Karpas-422 (cell line): Measurements from ENCODE around the gene ARRDC4. TPM values are rescaled to one million over a fixed set of nuclear protein-coding genes. Genes with fewer than 3 reads are reported as not detected.

Experiments used
- DNase-seq: peaks from one replicate; pipeline ENCODE4 v3.0.0-alpha.2; 2015
- H2AFZ ChIP-seq: fragments of 200-600 bp; sonication (generic); 2 replicates; pipeline ENCODE4 v1.6.1; 2014; ENCODE audit warnings: antibody characterized with exemption, low read length, mixed read lengths
- H3K27ac ChIP-seq: fragments of 200-600 bp; sonication (generic); 2 replicates; pipeline ENCODE4 v1.5.1; 2014; ENCODE audit warnings: mild to moderate bottlenecking, low read length, moderate library complexity
- H3K27me3 ChIP-seq: fragments of 200-600 bp; sonication (generic); 2 replicates; pipeline ENCODE4 v1.6.1; 2014; ENCODE audit warnings: low read length, mixed read lengths
- H3K36me3 ChIP-seq: fragments of 200-600 bp; sonication (generic); 2 replicates; pipeline ENCODE4 v1.6.1; 2014; ENCODE audit warnings: low read length, mixed read lengths; ENCODE audit not compliant: insufficient read depth
- H3K4me1 ChIP-seq: fragments of 200-600 bp; sonication (generic); 2 replicates; pipeline ENCODE4 v1.6.1; 2014; ENCODE audit warnings: mild to moderate bottlenecking, low read length, mixed read lengths
- H3K4me2 ChIP-seq: fragments of 200-600 bp; sonication (generic); 2 replicates; pipeline ENCODE4 v1.6.1; 2014; ENCODE audit warnings: low read length, low read depth, mild to moderate bottlenecking; ENCODE audit not compliant: poor library complexity, severe bottlenecking
- H3K4me3 ChIP-seq: fragments of 200-600 bp; sonication (generic); 2 replicates; pipeline ENCODE4 v1.5.1; 2014; ENCODE audit warnings: mild to moderate bottlenecking, antibody characterized with exemption, low read length, mixed read lengths
- H3K79me2 ChIP-seq: fragments of 200-600 bp; sonication (generic); 2 replicates; pipeline ENCODE4 v1.6.1; 2014; ENCODE audit warnings: mild to moderate bottlenecking, low read length, mixed read lengths
- H3K9ac ChIP-seq: fragments of 200-600 bp; sonication (generic); 2 replicates; pipeline ENCODE4 v1.6.0; 2014; ENCODE audit warnings: low read length
- H3K9me2 ChIP-seq: fragments of 200-600 bp; sonication (generic), shearing (Covaris generic); replicated peaks from 2 replicates; pipeline ENCODE4 v1.6.0; 2014; ENCODE audit warnings: mild to moderate bottlenecking, low read length, moderate library complexity; ENCODE audit not compliant: insufficient read depth
- H3K9me3 ChIP-seq: fragments of 300-700, 200-600 bp; sonication (generic); 2 replicates; pipeline ENCODE4 v1.6.1; 2014; ENCODE audit warnings: low read length, mixed read lengths
- H4K20me1 ChIP-seq: fragments of 200-600 bp; sonication (generic); 2 replicates; pipeline ENCODE4 v1.6.1; 2014; ENCODE audit warnings: mild to moderate bottlenecking, antibody characterized with exemption, low read length, low read depth; ENCODE audit not compliant: insufficient read depth
- total RNA-seq: library from RNA; depleted of rRNA; stranded (reverse); fragments of >200 nt; shearing (Covaris generic); gene quantifications from 2 replicates; pipeline ENCODE4 v1.2.3, GENCODE V29; 2014; ENCODE audit warnings: low replicate concordance; rRNA removed

ARRDC4 gene, protein sequence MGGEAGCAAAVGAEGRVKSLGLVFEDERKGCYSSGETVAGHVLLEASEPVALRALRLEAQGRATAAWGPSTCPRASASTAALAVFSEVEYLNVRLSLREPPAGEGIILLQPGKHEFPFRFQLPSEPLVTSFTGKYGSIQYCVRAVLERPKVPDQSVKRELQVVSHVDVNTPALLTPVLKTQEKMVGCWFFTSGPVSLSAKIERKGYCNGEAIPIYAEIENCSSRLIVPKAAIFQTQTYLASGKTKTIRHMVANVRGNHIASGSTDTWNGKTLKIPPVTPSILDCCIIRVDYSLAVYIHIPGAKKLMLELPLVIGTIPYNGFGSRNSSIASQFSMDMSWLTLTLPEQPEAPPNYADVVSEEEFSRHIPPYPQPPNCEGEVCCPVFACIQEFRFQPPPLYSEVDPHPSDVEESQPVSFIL
- not detected in 2 replicates for total RNA-seq

DNA sequence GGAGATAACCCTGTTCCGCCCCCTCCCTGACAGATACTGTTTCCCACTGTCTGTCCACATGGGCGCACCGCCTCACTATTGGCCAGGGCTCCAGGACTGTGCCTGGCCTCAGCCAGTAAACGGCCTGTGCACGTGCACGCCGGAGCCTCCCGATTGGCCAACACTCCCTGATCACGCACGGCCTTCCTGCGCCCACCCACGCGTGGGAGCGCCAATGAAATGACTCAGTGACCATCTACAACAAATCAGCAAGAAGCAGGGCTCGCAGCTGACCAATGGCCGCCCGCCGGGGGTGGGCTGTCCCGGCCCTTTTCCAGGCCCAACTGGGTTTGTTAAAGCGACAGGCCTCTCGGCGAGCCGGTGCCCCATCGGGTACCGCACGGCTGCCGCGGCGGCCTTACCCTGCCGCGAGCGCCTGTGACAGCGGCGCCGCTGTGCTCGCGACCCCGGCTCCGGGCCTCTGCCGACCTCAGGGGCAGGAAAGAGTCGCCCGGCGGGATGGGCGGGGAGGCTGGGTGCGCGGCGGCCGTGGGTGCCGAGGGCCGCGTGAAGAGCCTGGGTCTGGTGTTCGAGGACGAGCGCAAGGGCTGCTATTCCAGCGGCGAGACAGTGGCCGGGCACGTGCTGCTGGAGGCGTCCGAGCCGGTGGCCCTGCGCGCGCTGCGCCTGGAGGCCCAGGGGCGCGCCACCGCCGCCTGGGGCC lies at the start of gene ARRDC4:
Gene ARRDC4 (plus strand): TSS at position 340 of the 703 bp plus-strand sequence. CDS start 159 bp downstream, at position 499.
- Histone ChIP-seq H3K4me3 (no peak within 1 kb of the TSS), H3K9ac (no peak within 1 kb of the TSS), H2AFZ (no peak within 1 kb of the TSS), H3K4me2 (no peak within 1 kb of the TSS), H3K79me2 (no peaks in the 10 kb centered on the region), H3K9me3 (peaks cover 23% of the 10 kb centered on the region), H3K4me1 (no peaks in the 10 kb centered on the region), H3K27ac (no peak within 1 kb of the TSS), H3K27me3 (no peaks in the 10 kb centered on the region), H3K36me3 (no peaks in the 10 kb centered on the region), H4K20me1 (no peaks in the 10 kb centered on the region), H3K9me2 (no peaks in the 10 kb centered on the region)
- no peak for DNase-seq

DNA sequence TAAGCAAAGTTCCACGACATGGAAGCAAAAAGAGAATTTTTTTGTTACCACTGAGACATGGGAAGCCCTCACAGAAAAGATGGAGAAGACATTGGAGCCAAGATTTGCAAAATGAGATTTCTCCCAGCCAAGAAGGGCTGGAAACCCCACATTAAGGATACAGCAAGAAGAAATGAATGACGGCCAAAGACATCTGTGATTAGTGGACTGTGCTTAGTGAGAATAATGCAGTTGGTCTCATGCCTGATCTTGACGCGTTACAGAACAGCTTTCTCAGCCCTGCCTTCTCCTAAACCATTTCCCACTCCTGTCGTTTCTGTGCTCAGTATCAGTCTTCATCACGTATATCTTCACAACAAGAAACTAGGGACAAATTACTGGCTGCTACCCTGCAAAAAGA lies 45.8 kb upstream of the ARRDC4 start:
- Histone ChIP-seq H3K4me1 (no peaks in the 10 kb centered on the region), H3K27ac (no peak overlapping the region), H3K36me3 (no peaks in the 10 kb centered on the region), H3K9ac (no peak overlapping the region), H3K9me2 (no peaks in the 10 kb centered on the region), H2AFZ (no peak overlapping the region), H3K27me3 (no peaks in the 10 kb centered on the region), H3K9me3 (peaks cover 14% of the 10 kb centered on the region), H3K4me2 (no peak overlapping the region), H3K79me2 (no peaks in the 10 kb centered on the region), H4K20me1 (no peaks in the 10 kb centered on the region), H3K4me3 (no peak overlapping the region)
- no peak for DNase-seq

DNA sequence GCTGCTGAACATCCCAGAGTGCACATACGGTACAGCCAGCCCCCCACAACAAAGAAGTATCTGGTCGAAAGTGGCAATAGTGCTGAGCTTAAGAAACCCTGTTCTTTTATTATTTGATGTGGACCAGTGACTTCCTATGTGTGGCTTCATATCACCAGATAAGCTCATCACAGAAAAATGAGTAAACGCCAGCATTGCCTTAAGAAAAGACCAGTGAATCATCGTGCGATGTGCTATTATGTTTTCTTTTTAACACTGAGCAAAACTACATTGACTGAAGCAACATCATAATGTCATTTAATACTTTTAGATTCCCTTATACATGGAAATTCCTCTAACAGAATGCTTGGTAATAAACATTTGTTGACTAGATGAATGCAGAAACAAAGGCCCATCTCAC lies 45.2 kb upstream of the ARRDC4 start:
- no peaks in the 10 kb centered on the region for H3K36me3 ChIP-seq
- H3K9me2 ChIP-seq = no peaks in the 10 kb centered on the region
- no peak overlapping the region for H3K27ac ChIP-seq
- no peaks in the 10 kb centered on the region for H3K4me1 ChIP-seq
- H3K4me2 ChIP-seq = no peak overlapping the region
- no peak for DNase-seq
- no peaks in the 10 kb centered on the region for H3K27me3 ChIP-seq
- H3K9me3 ChIP-seq = peaks cover 14% of the 10 kb centered on the region
- no peak overlapping the region for H3K4me3 ChIP-seq
- H2AFZ ChIP-seq = no peak overlapping the region
- H3K79me2 ChIP-seq = no peaks in the 10 kb centered on the region
- H3K9ac ChIP-seq = no peak overlapping the region
- H4K20me1 ChIP-seq = no peaks in the 10 kb centered on the region

DNA sequence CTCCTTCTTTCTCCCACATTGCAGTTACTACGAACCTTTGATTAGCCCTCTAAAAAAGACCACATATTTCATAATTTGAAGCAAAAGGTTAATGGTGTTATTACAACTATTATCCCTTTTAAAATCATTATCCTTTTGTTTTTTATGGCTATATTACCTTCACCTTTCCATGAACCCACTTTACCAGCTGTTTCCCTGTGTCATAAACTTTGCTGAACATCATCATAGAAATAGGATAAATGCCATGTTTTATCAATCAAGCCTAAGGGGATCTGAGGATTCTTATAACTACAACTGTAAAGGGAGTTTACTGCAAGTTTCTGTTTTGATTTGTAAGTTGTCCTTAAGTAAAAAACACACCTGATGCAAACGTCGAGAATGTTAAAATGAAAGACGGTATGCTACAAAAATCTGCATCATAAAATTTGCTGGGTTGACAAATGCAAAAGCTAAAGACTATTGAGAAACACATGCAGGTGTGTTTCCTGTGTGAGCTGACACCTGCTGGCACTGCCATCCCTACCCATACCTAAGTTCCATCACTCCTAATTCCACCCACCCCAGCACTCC lies 39.1 kb upstream of the ARRDC4 start:
- Histone ChIP-seq H3K36me3 (no peaks in the 10 kb centered on the region), H3K27me3 (no peaks in the 10 kb centered on the region), H3K4me1 (no peaks in the 10 kb centered on the region), H4K20me1 (no peaks in the 10 kb centered on the region), H3K4me2 (no peak overlapping the region), H3K9me3 (peaks cover 26% of the 10 kb centered on the region), H3K27ac (no peak overlapping the region), H3K4me3 (no peak overlapping the region), H3K9ac (no peak overlapping the region), H3K9me2 (no peaks in the 10 kb centered on the region), H2AFZ (no peak overlapping the region), H3K79me2 (no peaks in the 10 kb centered on the region)
- no peak for DNase-seq

DNA sequence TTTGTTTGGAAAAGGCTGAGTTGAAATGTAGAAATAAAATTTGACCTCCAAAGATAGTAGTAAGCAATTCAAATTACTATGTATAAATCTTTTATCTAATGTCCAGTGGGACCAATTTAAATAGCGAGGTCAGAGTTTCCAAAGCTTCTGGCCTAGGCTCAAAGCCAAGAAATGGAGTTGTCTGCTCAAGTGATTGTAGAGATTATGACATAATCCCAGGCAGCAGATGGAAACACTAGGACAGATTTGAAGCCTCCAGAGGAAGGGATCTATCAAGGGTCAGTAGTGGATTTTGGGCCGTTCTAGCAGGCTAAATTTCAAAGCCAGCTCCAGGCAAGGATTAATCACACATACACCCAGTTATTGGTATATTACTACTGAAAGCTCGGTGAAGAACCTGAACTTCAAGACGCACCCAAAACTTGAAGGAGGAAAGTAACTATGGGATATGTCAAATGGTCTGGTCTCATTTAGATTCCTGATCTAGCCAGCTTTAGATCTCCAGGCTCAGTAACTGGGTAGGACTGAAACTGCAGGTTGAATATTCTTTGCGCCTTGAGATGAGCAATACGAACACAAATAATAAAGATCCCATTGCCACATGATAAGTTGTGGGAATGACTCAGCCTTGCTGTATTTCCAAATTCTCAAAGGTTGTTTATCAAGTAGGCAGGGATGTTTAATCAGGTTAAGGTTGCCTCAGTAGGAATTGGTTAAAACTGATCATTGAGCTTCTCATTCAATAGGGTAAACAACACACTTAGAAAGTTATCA lies 30.9 kb upstream of the ARRDC4 start:
- H3K9me2 ChIP-seq = no peaks in the 10 kb centered on the region
- no peaks in the 10 kb centered on the region for H3K36me3 ChIP-seq
- DNase-seq = no peak
- H3K27ac ChIP-seq = no peak overlapping the region
- no peaks in the 10 kb centered on the region for H4K20me1 ChIP-seq
- H3K27me3 ChIP-seq = no peaks in the 10 kb centered on the region
- no peak overlapping the region for H3K4me3 ChIP-seq
- H3K9me3 ChIP-seq = peaks cover 22% of the 10 kb centered on the region
- no peaks in the 10 kb centered on the region for H3K79me2 ChIP-seq
- no peak overlapping the region for H2AFZ ChIP-seq
- H3K4me2 ChIP-seq = no peak overlapping the region
- H3K9ac ChIP-seq = no peak overlapping the region
- no peaks in the 10 kb centered on the region for H3K4me1 ChIP-seq

DNA sequence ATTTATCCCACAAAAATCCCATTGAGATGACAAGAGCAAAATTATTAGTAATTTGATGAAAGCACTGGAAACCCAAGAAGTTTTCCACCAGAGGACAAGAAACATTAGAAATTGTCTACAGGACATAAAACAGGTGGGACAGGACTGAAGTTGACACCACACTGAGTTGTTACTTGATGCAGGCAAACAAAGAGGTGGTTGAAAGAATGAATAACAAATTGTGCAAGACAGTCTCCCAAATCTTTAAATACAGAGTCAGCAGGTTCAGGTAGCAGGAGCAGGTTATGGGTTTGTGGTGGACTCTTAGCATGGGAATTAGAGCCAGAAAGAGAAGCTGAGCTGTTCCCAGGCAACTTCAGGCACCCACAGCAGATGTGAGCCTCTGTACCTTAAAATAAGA lies 30.3 kb upstream of the ARRDC4 start:
- H3K27ac ChIP-seq = no peak overlapping the region
- H3K9me2 ChIP-seq = no peaks in the 10 kb centered on the region
- H3K36me3 ChIP-seq = no peaks in the 10 kb centered on the region
- H3K9me3 ChIP-seq = peaks cover 18% of the 10 kb centered on the region
- no peaks in the 10 kb centered on the region for H4K20me1 ChIP-seq
- H3K4me1 ChIP-seq = no peaks in the 10 kb centered on the region
- H3K4me3 ChIP-seq = no peak overlapping the region
- no peak overlapping the region for H3K4me2 ChIP-seq
- H2AFZ ChIP-seq = no peak overlapping the region
- H3K79me2 ChIP-seq = no peaks in the 10 kb centered on the region
- H3K9ac ChIP-seq = no peak overlapping the region
- H3K27me3 ChIP-seq = no peaks in the 10 kb centered on the region
- DNase-seq = no peak

DNA sequence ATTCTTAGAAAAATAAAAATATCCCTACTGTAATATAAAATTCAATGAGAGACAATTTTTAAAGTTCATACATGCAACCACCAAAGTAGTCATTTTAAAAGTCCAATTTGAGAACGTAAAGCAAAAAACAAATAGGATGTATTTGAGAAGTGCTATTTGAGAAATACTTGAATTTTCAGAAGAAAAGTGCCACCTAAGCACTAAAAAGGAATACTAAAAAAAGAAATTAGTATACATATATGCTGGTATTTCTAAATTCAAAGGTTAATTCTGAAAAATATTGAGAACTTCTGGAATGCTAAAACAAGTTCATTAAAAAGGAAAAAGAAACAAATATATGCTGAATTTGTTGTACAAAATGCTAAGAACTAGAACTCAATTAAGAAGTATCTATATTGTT lies 29.2 kb upstream of the ARRDC4 start:
- H3K9me3 ChIP-seq = peaks cover 18% of the 10 kb centered on the region
- H3K4me1 ChIP-seq = no peaks in the 10 kb centered on the region
- no peak overlapping the region for H2AFZ ChIP-seq
- no peaks in the 10 kb centered on the region for H4K20me1 ChIP-seq
- no peak overlapping the region for H3K4me2 ChIP-seq
- DNase-seq = no peak
- H3K36me3 ChIP-seq = no peaks in the 10 kb centered on the region
- H3K27ac ChIP-seq = no peak overlapping the region
- H3K79me2 ChIP-seq = no peaks in the 10 kb centered on the region
- no peaks in the 10 kb centered on the region for H3K9me2 ChIP-seq
- no peaks in the 10 kb centered on the region for H3K27me3 ChIP-seq
- no peak overlapping the region for H3K9ac ChIP-seq
- H3K4me3 ChIP-seq = no peak overlapping the region

DNA sequence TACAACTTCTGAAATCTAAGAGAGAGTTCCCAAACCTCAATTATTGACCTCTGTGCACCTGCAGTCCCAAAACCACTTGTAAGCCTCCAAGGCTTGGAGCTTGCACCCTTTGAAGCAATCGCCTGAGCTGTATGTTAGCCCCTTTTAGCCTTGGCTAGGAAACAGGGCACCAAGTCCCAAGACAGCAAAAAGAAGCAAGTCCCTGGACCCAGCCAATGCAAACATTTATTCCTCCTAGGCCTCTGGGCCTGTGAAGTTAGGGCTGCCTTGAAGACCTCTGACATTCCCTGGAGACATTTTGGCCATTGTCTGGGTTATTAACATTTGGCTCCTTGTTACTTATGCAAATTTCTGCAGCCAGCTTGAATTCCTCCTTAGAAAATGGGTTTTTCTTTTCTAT lies 26.9 kb upstream of the ARRDC4 start:
- no peaks in the 10 kb centered on the region for H3K36me3 ChIP-seq
- H3K79me2 ChIP-seq = no peaks in the 10 kb centered on the region
- H3K9ac ChIP-seq = no peak overlapping the region
- no peaks in the 10 kb centered on the region for H4K20me1 ChIP-seq
- H3K27me3 ChIP-seq = no peaks in the 10 kb centered on the region
- H2AFZ ChIP-seq = no peak overlapping the region
- no peak overlapping the region for H3K27ac ChIP-seq
- no peak overlapping the region for H3K4me2 ChIP-seq
- peaks cover 14% of the 10 kb centered on the region for H3K9me3 ChIP-seq
- H3K9me2 ChIP-seq = no peaks in the 10 kb centered on the region
- DNase-seq = no peak
- no peaks in the 10 kb centered on the region for H3K4me1 ChIP-seq
- no peak overlapping the region for H3K4me3 ChIP-seq
